Thyroid gland (tissue), 4 donors: ENCODE results near the gene RHO.

Experiments used
- CTCF ChIP-seq, 6 experiments: fragments of 200-600 bp in 3 of 6; fragments of 450-650 bp in 3 of 6; sonication (generic) in 3 of 6; IDR thresholded peaks; one replicate each; pipeline ENCODE4 v1.5.1; 2016 to 2019; ENCODE audit warnings: antibody characterized with exemption in 6 of 6, mild to moderate bottlenecking in 2 of 6, inconsistent platforms in 1 of 6, moderate library complexity in 1 of 6
- POLR2A ChIP-seq, 2 donors: fragments of 450-650 bp; IDR thresholded peaks; one replicate each; pipeline ENCODE4 v1.6.1; 2017; ENCODE audit warnings: antibody characterized with exemption in 2 of 2, mild to moderate bottlenecking in 2 of 2, moderate library complexity in 1 of 2

GRCh38 chr3:129507181-129507831 lies 21.1 kb upstream of the RHO start:
- TF ChIP-seq CTCF (IDR thresholded peaks at IDR 0.05) (no peak), POLR2A (IDR thresholded peaks at IDR 0.05) (no peak)
